Osteocyte (in vitro differentiated cells): Measurements from ENCODE around the gene TTC21B. TPM values are rescaled to one million over a fixed set of nuclear protein-coding genes. Genes with fewer than 3 reads are reported as not detected.

Source experiments
- DNase-seq: peaks from one replicate; pipeline ENCODE4 v3.0.0; 2021; ENCODE audit warnings: mixed read lengths; ENCODE audit not compliant: unreplicated experiment; ENCODE audit errors: extremely low spot score
- H3K27ac Mint-ChIP-seq: one replicate; pipeline ENCODE4 v1.8.0; 2021; ENCODE audit warnings: mild to moderate bottlenecking, mixed read lengths; ENCODE audit not compliant: unreplicated experiment
- H3K27me3 Mint-ChIP-seq: one replicate; pipeline ENCODE4 v1.8.0; 2021; ENCODE audit warnings: mixed read lengths; ENCODE audit not compliant: unreplicated experiment
- H3K36me3 Mint-ChIP-seq: one replicate; pipeline ENCODE4 v1.8.0; 2021; ENCODE audit warnings: mixed read lengths; ENCODE audit not compliant: unreplicated experiment
- H3K4me1 Mint-ChIP-seq: one replicate; pipeline ENCODE4 v1.8.0; 2021; ENCODE audit warnings: mixed read lengths; ENCODE audit not compliant: unreplicated experiment
- H3K4me3 Mint-ChIP-seq: one replicate; pipeline ENCODE4 v1.8.0; 2021; ENCODE audit warnings: mild to moderate bottlenecking, moderate library complexity, mixed read lengths; ENCODE audit not compliant: unreplicated experiment
- H3K9me3 Mint-ChIP-seq: one replicate; pipeline ENCODE4 v1.8.0; 2021; ENCODE audit warnings: mixed read lengths; ENCODE audit not compliant: unreplicated experiment
- total RNA-seq: library from RNA; stranded (reverse); gene quantifications from 2 replicates; pipeline ENCODE4 v1.2.1, GENCODE V29; 2021
- TF ChIP-seq, protein P1 (sequence below): fragments of 200-600 bp; sonication (generic); IDR thresholded peaks from 2 replicates; pipeline ENCODE4 v1.5.0; 2021; ENCODE audit warnings: antibody characterized with exemption, mild to moderate bottlenecking, moderate library complexity

TTC21B gene
- total RNA-seq, 1 donor from 2014 or later = 25.1 TPM

DNA sequence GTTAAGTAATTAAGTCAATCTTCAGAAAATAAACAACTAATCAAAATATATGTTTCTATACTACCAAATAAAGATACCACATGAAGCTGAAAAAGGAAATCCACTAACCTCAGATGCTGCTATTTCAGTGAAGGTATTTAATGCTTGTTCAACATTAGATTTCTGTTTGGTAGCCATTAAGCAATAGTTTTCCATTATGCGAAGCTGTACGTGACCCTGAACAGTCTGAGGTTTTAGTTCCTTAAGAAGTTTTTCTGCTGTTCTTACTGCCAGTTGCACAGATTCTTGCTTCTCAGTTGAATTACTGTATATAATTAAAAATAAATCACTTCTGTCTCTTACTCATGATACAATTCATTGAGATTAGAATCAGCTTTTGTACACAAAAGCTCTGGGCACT is 65.4 kb downstream of the TTC21B start:
- Mint-ChIP-seq H3K4me3 (no peak overlapping the region), H3K4me1 (no peaks in the 10 kb centered on the region), H3K36me3 (peaks cover 34% of the 10 kb centered on the region), H3K27ac (no peak overlapping the region), H3K27me3 (no peaks in the 10 kb centered on the region), H3K9me3 (no peaks in the 10 kb centered on the region)
- TF ChIP-seq, protein P1, sequence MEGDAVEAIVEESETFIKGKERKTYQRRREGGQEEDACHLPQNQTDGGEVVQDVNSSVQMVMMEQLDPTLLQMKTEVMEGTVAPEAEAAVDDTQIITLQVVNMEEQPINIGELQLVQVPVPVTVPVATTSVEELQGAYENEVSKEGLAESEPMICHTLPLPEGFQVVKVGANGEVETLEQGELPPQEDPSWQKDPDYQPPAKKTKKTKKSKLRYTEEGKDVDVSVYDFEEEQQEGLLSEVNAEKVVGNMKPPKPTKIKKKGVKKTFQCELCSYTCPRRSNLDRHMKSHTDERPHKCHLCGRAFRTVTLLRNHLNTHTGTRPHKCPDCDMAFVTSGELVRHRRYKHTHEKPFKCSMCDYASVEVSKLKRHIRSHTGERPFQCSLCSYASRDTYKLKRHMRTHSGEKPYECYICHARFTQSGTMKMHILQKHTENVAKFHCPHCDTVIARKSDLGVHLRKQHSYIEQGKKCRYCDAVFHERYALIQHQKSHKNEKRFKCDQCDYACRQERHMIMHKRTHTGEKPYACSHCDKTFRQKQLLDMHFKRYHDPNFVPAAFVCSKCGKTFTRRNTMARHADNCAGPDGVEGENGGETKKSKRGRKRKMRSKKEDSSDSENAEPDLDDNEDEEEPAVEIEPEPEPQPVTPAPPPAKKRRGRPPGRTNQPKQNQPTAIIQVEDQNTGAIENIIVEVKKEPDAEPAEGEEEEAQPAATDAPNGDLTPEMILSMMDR = no peak
- no peak for DNase-seq

DNA sequence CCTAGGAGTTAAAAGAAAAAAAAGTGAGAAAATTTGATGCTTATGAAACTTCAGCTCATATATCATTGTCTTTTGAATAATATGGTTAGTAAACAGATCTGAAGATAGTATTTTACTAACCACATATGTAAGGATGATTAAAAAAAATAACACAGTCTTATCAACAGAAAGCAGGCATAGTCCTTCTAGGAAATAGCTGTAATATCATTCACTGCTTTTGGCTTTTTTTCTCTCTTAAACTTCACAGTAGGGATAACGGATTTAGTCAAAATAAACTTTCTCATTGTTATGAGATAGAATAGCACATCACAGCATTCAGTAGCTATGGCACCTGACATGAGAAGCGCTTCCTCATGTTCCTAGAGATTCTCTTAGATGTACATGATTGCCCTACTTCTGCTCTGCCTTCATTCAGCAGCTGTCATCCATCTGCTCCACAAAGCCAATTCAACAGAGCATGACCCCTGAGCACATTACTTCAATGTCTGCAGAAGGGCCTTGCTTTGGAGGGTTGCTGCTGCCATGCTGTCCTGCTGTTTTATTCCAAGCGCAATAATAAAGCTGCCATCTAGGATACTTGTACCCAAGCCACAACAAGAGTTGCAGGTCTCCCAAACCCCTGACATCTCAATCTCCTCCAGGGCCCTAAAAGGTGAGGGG is 67.0 kb downstream of the TTC21B start:
- H3K27me3 Mint-ChIP-seq = no peaks in the 10 kb centered on the region
- TF ChIP-seq, protein P1 = no peak
- no peak for DNase-seq
- H3K27ac Mint-ChIP-seq = no peak overlapping the region
- no peaks in the 10 kb centered on the region for H3K9me3 Mint-ChIP-seq
- peaks cover 38% of the 10 kb centered on the region for H3K36me3 Mint-ChIP-seq
- H3K4me1 Mint-ChIP-seq = no peaks in the 10 kb centered on the region
- no peak overlapping the region for H3K4me3 Mint-ChIP-seq

DNA sequence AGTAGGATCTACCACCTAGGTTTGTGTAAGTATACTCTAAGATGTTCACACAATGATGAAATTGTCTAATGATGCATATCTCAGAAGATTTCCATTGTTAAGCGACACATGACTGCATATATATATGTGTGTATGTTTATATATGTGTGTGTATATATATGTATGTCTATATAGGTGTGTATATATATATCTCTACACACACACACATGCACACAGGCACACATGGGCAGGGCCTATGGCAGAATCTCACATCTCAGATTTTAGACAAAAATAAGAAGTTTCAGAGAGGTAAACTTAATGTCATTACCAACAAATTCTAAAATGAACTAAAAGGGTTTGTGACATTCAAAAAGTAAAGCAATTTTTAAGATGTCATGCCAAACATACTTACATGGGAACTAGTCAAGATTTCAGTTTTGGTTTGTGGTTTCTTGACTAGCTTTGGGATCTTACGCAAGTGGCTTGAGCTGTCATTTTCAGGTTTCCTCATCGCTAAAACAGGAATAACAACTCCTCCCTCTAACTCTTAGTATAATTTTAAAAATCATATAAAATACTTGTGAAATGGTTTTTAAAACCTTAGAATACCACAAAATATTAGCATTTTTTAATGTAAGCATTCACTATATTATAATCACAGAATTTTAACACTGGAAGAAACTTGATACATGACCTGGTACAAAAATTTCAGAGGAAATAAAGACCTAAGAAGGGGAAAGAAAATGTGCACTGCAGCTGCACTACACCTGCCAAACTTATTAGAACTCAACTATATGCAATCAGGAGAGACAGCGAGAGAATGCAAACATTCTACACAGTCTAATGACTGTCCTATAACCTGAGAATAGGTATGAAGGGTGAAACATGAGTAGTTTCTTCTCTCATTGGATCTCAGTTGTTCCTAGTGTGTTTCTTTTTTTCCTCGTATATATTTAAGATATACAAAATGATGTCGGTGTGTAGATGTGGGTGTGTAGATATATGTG is 75.7 kb downstream of the TTC21B start:
- no peaks in the 10 kb centered on the region for H3K9me3 Mint-ChIP-seq
- no peak for DNase-seq
- no peak overlapping the region for H3K27ac Mint-ChIP-seq
- no peak overlapping the region for H3K4me3 Mint-ChIP-seq
- H3K36me3 Mint-ChIP-seq = peaks cover 24% of the 10 kb centered on the region
- no peaks in the 10 kb centered on the region for H3K4me1 Mint-ChIP-seq
- TF ChIP-seq, protein P1 = no peak
- no peaks in the 10 kb centered on the region for H3K27me3 Mint-ChIP-seq

DNA sequence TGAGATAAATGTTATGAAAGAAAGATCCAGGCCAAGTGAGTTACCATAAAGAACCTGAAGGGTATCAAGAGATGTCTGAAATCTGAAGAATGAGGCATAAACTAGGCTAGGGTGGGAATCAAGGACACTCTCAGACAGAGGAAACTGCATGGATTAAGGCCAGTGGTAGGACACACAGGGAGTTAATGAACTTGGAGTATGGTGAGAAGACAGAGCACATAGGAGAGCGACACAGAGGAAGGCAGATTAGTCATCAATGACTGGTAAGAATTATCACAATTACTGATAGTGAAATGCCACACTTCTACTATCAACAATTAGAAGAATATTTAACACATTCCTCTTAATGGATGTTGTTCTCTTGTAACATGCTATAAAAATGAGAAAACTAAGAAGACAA is 76.9 kb downstream of the TTC21B start:
- Mint-ChIP-seq H3K27ac (no peak overlapping the region), H3K36me3 (peaks cover 16% of the 10 kb centered on the region), H3K4me3 (no peak overlapping the region), H3K9me3 (no peaks in the 10 kb centered on the region), H3K4me1 (no peaks in the 10 kb centered on the region), H3K27me3 (no peaks in the 10 kb centered on the region)
- TF ChIP-seq, protein P1 = no peak
- no peak for DNase-seq

DNA sequence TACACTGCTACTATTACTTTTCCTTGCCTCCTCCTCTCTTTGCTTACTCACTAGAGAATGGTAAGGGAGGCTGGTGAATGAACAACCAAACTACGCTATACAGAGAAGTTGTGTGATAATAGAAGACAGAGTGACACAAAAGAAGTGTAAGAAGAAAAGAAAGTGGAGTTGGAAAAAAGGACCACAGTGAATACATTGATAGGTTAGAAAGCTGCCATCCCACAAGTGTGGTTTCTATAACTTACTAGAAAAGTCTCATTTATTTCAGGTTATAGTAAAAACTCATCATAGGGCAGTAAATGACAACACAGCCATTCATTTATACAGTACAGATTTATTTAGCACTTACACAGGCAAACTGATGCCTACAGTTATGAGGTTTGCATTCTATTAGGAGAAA is 77.3 kb downstream of the TTC21B start:
- Mint-ChIP-seq H3K27ac (no peak overlapping the region), H3K27me3 (no peaks in the 10 kb centered on the region), H3K4me3 (no peak overlapping the region), H3K9me3 (no peaks in the 10 kb centered on the region), H3K36me3 (peaks cover 14% of the 10 kb centered on the region), H3K4me1 (no peaks in the 10 kb centered on the region)
- DNase-seq = no peak
- TF ChIP-seq, protein P1 = no peak
